ENCODE measurements around the gene RASA3.

Gene RASA3

DNA sequence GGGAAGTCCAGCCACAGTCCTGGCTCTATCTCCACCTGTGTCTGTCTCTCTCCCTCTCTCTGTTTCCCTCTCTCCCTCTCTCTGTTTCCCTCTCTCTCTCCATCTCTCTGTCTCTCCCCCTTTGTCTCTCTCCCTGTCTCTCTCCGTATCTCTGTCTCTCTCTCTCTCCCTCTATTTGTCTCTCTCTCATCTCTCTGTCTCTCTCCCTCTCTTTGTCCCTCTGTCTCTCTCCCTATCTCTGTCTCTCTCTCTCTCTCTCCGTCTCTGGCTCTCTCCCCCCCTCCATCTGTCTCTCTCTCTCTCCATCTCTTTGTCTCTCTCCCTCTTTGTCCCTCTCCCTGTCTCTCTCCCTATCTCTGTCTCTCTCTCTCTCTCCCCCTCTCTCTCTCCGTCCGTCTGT is 119.1 kb downstream of the RASA3 start:
- DNase-seq = no peak

DNA sequence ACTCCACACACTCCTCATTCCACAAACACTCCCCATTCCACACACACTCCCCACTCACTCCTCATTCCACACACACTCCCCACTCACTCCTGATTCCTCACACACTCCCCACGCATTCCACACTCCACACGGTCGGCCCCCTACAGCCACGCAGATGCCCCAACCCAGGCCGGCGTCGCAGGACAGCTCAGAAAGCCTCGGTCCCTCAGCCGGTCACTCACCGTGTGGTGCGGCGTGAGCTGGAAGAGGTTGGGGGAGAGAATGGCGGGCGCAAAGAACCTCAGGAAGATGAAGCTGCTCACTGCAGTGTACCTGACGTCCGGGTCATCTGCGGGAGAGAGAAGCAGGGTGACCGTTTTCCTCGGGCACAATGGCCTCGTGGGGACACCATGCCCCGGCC is 119.5 kb downstream of the RASA3 start:
- no peak for DNase-seq

DNA sequence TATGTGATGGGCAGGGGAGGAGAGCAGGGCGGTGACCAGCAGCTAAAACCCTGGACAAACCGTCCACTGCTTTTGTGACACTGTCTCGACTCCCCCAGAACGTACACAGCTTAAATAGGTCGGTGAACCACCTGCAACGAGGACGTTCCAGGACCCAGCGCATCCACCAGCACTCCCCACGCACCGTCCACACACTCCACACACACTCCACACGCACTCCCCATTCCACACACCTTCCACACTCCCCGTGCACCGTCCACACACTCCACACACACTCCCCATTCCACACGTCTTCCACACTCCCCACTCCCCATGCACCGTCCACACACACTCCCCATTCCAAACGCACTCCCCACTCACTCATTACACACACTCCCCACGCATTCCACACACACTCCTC is 120.3 kb downstream of the RASA3 start:
- DNase-seq = no peak

DNA sequence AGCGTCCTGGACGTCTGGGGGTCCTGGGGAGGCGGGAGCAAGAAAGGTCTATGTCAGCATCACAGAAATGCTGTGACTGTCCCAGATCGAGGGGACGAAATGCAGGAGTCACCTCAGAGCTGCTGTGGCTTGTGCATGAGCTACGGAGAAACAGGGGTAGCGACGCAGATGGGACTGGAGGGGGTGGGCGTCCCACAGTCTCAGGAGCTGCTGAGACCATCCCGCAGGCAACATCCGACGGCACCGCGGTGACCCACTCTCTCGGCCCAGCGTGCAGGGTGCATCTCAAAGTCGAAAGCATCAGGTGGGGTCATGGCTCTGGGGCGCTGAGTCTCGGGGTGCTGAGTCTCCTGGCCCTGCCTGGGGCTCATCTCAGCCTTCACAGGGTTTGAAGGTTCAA is 121.2 kb downstream of the RASA3 start:
- no peak for DNase-seq

- no peak for DNase-seq
These were observed 121.9 kb downstream of the RASA3 start for GRCh38 chr13:114010401-114011101.

GRCh38 chr13:114009590-114010400 is 122.6 kb downstream of the RASA3 start:
- DNase-seq = no peak

DNA sequence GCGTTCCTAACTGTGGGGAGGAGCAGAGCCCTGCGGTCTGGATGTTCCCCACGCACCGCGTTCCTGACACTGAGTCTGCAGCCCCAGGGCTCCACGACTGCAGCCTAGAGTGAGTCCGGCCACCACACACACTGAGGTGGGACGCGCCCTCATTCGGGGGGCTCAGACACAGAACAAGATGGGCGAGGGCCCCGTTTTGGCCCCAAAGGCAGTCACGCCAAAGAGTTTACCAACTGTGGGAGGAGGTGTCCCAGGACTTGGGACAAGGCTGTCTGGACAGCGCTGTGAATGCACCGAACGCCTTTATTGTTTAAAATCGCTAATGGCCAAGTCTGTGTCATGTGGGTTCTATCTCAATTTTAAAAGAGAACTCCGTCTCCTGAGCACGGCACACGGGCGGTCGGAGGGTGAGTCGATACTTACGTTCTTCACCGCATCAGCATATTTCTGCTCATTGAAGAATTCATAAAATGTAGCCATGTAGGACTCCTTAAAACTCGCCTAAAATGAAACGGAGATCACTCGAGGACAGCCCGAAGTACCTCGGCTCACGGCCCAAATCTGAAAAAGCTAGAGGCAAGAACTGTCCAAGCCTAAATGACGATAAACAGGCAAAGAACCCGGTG is 123.3 kb downstream of the RASA3 start:
- no peak for DNase-seq

- no peak for DNase-seq
These were observed 124.9 kb downstream of the RASA3 start for GRCh38 chr13:114007566-114007965.

DNA sequence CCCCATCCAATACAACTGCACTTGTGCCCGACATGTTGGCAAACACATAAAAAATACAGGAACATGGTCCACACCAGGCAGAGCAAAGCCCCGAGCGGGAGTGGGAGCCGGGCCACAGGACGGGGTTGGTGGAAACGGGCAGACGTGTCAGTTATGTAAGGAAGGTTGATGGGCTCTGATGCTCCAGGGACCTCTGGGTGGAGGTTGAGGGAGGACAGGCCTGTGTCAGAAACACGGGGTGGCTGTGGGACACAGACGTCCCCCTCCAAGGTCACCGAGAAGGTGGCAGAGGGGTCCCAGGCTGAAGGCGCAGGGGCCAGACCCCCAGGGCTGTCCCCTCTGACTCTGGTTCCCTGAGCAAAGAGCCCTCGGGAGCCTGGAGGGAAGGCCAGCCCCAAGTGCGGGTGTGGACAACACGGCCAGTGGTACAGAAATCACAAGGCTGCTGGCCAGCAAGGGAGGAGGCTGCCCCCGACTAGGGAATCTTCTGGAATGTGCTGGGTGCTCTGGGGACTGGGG is 127.2 kb downstream of the RASA3 start:
- no peak for DNase-seq

DNA sequence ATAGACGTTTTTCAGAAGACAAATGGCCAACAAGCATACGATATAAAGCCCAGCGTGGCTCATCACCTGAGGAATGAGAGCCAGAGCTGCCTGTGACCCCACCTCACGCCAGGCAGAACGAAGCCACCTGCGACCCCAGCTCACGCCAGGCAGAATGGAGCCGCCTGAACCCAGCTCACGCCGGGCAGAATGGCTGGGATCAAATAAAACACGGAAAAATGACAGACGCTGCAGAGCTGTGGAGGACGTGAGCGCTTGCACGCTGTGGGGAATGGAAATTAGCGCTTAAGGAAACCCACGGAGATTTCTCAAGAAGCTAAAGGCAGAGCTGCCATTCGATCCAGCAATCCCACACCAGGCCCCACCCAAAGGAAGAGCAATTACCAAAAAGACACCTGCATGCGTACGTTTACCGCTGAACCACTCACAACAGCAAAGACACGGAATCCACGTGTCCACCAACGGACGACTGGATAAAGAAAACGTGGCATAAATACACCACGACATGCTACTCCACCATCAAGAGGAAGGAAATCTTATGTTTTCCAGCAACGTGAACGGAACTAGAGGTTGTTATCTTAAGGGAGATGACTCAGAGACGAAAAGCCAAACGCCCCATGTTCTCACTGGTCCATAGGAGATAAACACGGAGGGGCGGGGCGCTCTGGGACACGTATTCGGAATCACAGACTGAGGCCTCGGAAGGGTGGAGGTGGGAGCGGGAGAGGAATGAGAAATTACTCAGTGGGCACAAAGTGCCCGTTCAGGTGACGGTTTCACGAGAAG is 127.8 kb downstream of the RASA3 start:
- DNase-seq = no peak

DNA sequence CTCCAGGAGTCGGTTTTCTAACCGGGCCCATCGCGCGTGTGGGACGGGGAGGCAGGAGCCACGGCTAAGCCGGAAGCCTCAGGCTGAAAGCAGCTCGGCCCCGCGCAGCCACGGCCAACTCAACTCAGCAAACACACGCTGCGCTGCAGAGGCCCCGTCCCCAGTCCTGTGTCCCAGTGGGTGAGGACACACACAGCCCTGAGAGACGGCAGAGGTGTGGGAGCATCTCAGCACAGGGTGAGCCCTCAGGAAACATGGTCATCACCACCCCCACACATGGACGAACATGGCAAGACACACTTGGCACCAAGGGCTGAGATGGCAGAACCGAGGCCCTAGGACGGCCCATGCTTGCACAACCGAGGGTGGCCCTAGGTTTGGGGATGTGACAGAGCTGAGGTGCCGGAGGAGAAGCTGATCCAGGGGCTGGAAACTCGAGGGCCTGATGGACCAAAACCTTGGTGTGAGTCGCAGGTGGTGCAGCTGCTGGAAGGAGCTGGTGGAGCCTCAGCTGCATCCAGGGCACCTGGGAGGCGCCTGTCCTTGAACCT is 129.6 kb downstream of the RASA3 start:
- no peak for DNase-seq

GRCh38 chr13:114002009-114002544 is 130.3 kb downstream of the RASA3 start:
- no peak for DNase-seq

DNA sequence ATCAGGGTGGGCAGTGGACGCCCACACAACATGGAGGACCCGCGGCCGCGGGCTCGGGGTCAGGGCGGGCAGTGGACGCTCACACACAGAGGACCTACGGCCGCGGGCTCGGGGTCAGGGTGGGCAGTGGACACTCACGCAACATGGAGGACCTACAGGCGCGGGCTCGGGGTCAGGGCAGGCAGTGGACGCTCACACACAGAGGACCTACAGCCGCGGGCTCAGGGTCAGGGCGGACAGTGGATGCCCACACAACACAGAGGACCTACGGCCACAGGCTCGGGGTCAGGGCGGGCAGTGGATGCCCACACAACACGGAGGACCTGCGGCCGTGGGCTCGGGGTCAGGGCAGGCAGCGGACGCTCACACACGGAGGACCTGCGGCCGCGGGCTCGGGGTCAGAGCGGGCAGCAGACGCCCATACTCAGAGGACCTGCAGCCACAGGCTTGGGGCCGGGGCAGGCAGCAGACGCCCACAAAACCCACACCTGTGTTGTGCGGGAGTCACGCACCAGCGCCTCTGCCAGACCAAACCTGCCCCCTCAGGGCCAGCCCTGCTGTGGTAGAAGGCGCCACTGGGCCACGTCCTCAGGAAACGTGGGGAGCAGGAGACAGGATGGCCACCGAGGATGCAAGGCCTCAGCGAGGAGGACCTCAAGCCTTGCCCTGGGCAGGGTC is 131.0 kb downstream of the RASA3 start:
- no peak for DNase-seq

DNA sequence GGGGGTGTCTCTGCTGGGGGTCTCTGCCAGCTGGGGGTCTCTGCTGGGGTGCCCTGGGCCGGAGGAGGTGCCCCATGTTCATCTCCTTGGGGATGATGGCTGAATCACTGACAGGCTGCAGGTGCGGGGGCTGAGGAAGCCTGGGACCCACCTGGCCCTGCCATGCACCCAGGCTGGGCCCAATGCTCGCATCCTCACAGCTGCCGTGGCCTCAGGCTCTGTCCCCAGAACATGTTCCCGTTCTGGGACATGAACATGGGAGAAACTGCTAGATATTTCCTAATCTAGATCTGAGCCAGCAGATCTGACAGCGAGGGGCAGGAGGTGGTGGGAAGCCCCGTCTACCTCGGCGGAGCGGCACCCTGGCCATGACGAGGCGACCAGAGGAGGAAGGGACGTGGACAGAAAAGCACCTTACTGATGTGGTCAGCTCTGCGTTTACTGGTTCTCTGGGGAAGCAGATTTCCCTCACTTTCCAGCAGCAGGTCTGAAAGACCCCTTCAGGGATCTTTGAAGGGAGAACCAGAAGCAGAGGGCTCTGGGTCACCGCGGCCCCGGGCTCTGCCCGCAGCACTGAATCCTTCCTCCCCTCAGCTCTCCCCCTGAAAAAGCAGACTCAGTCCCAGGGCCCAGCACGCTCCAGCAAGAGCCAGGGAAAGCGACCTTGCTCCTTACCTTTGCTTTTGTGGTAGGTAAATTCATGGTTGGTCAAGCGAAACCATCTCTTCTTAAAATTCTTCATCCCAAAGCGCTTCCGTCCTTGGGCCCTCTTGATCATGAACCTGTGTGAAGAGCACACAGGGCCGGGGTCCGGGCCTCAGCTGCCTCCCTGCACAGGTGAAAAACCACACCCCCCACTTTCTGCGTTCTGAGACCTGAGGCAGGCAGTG is 132.0 kb downstream of the RASA3 start:
- DNase-seq = no peak

DNA sequence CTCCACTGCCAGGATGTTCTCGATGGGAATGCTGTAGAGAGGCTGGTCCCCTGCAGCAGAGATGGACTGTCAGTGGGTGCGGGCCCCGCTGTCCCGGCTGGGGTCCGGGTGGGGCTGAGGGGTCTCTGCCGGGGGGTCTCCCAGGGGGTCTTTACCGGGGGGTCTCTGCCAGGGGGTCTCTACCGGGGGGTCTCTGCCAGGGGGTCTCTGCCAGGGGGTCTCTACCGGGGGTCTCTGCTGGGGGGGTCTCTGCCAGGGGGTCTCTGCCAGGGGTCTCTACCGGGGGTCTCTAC is 132.9 kb downstream of the RASA3 start:
- DNase-seq = no peak

GRCh38 chr13:113998781-113999617 is 133.4 kb downstream of the RASA3 start:
- DNase-seq = no peak

DNA sequence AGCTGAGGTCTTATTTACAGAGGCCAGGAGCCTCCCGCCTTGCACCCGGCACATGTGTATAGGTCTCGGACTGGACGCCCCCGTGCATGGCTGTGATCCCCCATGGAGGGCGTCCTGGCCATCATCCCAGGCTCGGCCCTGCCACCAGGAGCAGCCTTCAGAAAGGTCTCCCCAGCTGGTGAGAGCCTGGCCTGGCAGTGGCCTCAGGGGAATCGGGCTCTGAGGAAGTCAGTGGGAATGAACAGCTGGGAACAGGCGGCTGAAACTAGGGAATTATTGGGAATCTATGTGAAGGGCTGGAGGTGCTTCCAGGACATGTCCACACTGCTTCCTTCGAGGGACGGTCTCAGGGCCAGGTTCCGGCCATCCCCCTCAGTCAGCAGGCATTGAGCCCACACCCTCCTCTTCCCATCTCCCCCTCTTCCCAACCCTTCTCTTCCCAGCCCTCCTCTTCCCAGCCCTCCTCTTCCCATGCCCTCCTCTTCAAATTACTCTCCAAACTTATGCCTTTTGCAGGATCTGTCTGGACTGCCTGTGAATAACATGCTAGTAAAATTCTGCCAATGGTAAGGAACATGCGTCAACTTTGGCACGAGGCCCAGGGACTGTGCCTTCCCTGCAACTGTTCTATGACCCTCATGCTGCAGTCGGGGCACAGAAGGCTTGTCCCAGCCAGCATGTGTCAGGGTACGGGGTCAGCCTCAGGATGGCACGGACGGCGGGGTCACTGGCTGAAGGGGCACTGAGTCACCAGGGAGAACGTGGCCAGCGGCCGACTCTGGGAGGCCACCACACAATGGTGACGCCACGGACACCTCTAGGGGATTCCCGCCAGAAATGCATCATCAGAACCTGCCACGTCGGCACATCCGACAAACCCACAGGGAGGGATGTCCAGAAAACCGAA is 134.3 kb downstream of the RASA3 start:
- DNase-seq = no peak

DNA sequence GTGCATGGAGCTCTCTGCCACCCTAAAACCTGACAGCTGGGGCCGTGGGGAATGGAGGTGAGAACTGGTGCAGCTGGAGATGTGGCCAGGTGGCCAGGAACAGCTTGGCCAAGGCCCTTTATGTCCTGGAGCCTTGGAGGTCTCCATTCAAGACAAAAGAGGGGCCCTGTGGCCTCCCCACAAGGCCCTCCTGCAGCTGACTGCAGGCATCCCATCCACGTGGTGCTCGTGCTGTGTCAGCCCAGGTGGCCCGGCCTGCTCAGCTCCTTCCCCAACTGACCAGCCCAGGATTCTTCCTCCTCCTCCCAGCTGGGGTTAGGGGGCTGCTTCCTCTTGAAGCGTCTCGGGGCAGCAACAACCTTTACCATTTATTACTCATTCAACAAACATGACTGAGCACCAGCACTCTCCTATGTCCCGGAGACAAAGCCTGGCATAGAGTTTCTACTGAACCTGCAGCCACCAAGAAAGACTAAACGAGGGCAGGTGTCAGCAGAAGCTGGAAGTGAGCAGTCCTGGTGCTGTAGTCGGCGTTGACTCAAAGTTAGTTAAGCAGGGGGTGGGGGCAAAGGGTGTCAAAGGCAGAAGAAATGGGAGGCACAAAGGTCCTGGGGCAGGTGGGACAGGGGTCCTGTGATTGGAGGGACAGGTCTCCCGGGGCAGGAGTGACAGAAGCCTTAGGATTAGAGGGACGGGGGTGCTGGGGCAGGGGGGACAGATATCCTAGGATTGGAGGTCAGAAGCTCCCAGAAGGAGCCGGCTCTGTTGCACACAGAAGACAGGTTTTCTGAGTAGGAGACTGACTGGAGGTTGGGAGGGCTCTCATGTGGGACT is 135.3 kb downstream of the RASA3 start:
- no peak for DNase-seq
